ENCODE data around the gene SAA1. TPM values are rescaled to one million over a fixed set of nuclear protein-coding genes. Genes with fewer than 3 reads are reported as not detected.
"Not testable (repeated sequence)": the region's sequence is repeated elsewhere in the genome, so short reads cannot be mapped to it uniquely, and the experiment has no call there.

SAA1 gene
- total RNA-seq, 6 experiments from 2014 or later = 0.50 to 0.55 TPM; not detected in 4

DNA sequence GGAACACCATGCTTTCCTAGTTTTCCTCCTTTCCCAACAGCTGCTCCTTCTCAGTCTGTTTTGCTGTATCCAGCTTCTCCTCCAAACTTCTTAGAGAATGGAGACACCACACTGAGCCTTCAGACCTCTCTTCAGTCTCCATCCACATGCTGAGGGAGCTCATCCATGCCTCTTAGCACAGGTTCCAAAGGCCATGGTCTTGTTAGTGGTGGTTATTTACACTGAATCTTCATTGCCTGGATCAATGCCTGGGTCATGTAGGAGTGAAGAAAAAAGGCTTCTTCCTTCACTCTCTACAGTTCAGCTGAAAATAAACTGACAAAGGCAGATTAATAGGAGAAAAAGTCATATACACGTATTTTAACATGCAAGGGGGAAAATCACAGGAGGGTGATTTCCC is 26.4 kb upstream of the SAA1 start:
- no peaks in the 10 kb centered on the region for H3K9me3 Mint-ChIP-seq
- TF ChIP-seq, protein P1, sequence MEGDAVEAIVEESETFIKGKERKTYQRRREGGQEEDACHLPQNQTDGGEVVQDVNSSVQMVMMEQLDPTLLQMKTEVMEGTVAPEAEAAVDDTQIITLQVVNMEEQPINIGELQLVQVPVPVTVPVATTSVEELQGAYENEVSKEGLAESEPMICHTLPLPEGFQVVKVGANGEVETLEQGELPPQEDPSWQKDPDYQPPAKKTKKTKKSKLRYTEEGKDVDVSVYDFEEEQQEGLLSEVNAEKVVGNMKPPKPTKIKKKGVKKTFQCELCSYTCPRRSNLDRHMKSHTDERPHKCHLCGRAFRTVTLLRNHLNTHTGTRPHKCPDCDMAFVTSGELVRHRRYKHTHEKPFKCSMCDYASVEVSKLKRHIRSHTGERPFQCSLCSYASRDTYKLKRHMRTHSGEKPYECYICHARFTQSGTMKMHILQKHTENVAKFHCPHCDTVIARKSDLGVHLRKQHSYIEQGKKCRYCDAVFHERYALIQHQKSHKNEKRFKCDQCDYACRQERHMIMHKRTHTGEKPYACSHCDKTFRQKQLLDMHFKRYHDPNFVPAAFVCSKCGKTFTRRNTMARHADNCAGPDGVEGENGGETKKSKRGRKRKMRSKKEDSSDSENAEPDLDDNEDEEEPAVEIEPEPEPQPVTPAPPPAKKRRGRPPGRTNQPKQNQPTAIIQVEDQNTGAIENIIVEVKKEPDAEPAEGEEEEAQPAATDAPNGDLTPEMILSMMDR (IDR thresholded peaks at IDR 0.05) = no peak
- peaks cover 33% of the 10 kb centered on the region for H3K27me3 Mint-ChIP-seq (ENCODE audit: insufficient read depth)
- H3K4me1 Mint-ChIP-seq (ENCODE audit: low read depth) = peaks cover 9% of the 10 kb centered on the region
- no peaks in the 10 kb centered on the region for H3K36me3 Mint-ChIP-seq (ENCODE audit: low read depth)
- no peak for DNase-seq
- H3K4me3 Mint-ChIP-seq = no peak overlapping the region
- H3K27ac Mint-ChIP-seq = no peak overlapping the region

DNA sequence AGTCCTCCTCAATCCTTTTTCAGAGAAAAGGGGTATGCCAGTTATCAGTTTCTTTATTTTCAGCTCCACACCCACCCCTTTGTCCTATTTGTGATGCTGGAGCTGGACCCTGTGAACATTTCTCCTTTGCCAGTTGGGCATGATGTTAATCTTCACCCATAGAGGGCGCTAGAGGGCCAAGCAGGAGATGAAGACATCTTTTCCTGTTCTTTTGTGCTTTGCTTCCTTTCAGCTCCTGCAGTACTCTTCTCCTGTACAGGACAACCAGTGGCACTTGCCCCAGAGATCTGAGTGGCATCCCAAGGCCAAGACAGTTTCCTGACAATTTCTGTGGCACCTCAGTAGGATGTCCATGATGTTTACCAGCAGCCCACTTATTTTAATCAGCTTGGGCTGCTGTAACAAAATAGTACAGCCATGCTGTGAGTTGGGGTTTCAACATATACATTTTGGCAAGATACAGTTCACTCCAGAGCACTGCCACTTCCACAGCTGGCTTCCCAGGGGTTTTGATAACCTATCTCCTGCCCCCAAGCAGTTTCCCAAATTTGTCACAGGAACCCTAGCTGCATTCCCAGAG is 22.2 kb upstream of the SAA1 start:
- Mint-ChIP-seq H3K4me3 (no peak overlapping the region), H3K9me3 (no peaks in the 10 kb centered on the region), H3K27ac (no peak overlapping the region)

DNA sequence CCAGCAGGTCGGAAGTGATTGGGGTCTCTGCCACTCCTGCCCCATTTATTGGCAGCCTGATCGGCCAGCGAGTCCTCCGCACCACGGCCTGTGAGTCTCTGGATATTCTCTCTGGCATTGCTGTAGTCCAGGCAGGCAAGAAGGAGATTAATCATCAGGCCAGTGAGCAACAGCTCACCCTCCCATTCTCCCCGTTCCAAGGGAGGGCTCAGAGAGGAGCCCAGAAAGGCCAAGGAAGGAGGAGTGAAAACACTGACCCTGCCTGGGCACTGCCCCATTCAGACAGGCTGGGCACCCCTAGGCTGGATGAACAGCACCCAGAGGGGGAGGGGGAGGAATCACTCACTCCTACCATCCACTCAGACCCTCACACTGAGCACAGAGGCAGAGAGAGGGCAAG is 20.7 kb upstream of the SAA1 start:
- Mint-ChIP-seq H3K27me3 (ENCODE audit: insufficient read depth) (peaks cover 14% of the 10 kb centered on the region), H3K27ac (no peak overlapping the region), H3K4me3 (no peak overlapping the region), H3K9me3 (no peaks in the 10 kb centered on the region), H3K36me3 (ENCODE audit: low read depth) (no peaks in the 10 kb centered on the region), H3K4me1 (ENCODE audit: low read depth) (peaks cover 25% of the 10 kb centered on the region)
- TF ChIP-seq, protein P1 (IDR thresholded peaks at IDR 0.05) = no peak
- no peak for DNase-seq

More for the DNA sequence above, 22.2 kb upstream of the SAA1 start:
- Mint-ChIP-seq H3K4me1 (ENCODE audit: low read depth) (peaks cover 25% of the 10 kb centered on the region), H3K27me3 (ENCODE audit: insufficient read depth) (peaks cover 17% of the 10 kb centered on the region), H3K36me3 (ENCODE audit: low read depth) (no peaks in the 10 kb centered on the region)
- peak; percentile 67 for DNase-seq
- TF ChIP-seq, protein P1 (IDR thresholded peaks at IDR 0.05) = peak; percentile 95

DNA sequence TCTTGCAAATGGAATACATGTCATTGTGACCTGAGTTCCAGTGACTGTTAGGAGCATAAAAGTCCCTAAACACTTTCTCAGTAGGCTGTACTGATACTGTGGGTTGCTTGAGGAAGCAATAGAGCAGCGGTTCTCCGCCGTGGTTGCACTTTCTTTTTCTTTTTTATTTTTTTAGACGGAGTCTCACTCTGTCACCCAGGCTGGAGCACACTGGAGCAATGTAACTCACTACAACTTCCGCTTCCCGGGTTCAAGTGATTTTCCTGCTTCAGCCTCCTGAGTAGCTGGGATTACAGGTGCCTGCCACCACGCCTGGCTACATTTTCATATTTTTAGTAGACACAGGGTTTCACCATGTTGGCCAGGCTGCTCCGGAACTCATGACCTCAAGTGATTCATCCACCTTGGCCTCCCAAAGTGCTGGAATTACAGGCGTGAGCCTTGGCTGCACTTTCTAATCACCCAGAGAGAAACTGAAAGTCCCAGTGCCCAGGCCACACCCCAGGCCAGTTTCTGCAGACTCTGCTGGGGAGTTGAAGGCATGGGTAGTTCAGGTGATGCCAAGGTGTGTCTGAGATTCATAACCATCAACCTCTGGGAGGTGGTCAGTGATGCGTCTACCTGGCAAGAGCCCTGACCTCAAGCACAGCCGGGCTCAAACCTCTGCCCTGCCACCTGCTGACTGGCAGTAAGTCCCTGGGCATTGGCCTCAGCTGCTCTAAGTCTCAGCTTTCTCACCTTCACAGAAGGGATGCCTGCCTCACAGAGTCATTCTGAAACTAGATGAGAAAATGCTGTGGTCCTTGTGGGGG is 19.5 kb upstream of the SAA1 start:
- DNase-seq; H3K4me3 Mint-ChIP-seq; H3K36me3 Mint-ChIP-seq (ENCODE audit: low read depth); H3K9me3 Mint-ChIP-seq; H3K27ac Mint-ChIP-seq: not testable (repeated sequence)
- peaks cover 19% of the 10 kb centered on the region for H3K27me3 Mint-ChIP-seq (ENCODE audit: insufficient read depth)
- peaks cover 25% of the 10 kb centered on the region for H3K4me1 Mint-ChIP-seq (ENCODE audit: low read depth)

DNA sequence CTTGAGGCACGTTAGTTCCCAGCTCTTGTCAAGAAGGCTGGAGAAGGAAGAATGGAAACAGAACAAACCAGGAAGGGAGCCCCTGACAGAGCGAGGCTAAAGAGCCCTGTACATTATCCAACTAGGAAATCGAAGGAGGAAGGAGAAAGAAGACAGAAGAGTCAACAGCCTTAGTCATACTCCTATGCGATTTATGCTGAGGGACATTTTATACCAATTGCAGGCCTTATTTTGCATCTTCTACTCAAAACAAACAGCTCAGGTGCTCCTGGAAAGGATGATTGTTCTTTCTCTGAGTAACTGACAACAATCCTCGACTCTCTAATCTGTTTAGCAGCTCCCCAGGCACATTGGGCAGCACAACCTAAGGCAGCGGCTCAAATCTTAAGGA is 18.9 kb upstream of the SAA1 start:
- not testable (repeated sequence) for H3K27ac Mint-ChIP-seq; H3K36me3 Mint-ChIP-seq (ENCODE audit: low read depth); H3K4me3 Mint-ChIP-seq; DNase-seq; H3K9me3 Mint-ChIP-seq
- Mint-ChIP-seq H3K4me1 (ENCODE audit: low read depth) (peaks cover 25% of the 10 kb centered on the region), H3K27me3 (ENCODE audit: insufficient read depth) (peaks cover 19% of the 10 kb centered on the region)

DNA sequence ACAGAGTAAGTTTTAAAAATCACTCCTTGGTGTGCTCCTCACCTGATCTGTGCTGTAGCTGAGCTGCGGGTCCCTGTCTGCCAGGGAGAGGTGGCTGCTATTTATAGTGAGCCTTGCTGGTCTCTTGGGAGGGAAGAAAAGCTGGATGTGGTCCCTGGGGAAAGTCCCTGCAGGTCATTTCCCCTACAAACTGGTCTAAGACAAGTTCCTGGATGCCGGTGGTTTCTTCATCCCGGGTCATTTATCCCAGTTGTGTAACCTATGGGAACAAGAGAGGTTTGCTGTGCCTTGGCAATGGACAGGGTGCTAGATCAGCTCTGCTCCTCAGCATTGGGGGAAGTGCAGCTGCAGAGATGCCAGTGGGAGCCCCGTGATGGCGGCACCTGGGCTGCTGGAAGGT is 17.5 kb upstream of the SAA1 start, which contains the start of gene SAA2:
SAA2 (minus strand) TSS at position 108 of the 400 bp plus-strand sequence. CDS start 657 bp downstream, outside the sequence.
- no peak within 1 kb of the TSS for H3K27ac Mint-ChIP-seq
- TF ChIP-seq, protein P1 (IDR thresholded peaks at IDR 0.05) = no peak
- no peaks in the 10 kb centered on the region for H3K9me3 Mint-ChIP-seq
- no peak for DNase-seq
- peaks cover 25% of the 10 kb centered on the region for H3K4me1 Mint-ChIP-seq (ENCODE audit: low read depth)
- H3K4me3 Mint-ChIP-seq = no peak within 1 kb of the TSS
- no peaks in the 10 kb centered on the region for H3K36me3 Mint-ChIP-seq (ENCODE audit: low read depth)
- peaks cover 18% of the 10 kb centered on the region for H3K27me3 Mint-ChIP-seq (ENCODE audit: insufficient read depth)

All from HFFc6 (cell line).